HG03575 (cell line): ENCODE results near the gene SMAD3.
A peak's percentile ranks its signal among the peaks of the same experiment; 100 is the strongest.

Source experiments
- ATAC-seq: cut with Tn5 transposase; IDR thresholded peaks from one replicate; pipeline ENCODE4 v1.9.1; 2021; ENCODE audit not compliant: unreplicated experiment, insufficient number of reproducible peaks, low FRiP score; ENCODE audit errors: extremely low read depth

SMAD3 gene

GRCh38 chr15:67091071-67091979 is 25.9 kb downstream of the SMAD3 start:
- ATAC-seq, result no peak

GRCh38 chr15:67091980-67092677 is 26.7 kb downstream of the SMAD3 start:
- ATAC-seq, result no peak

- no peak for ATAC-seq
Observed at GRCh38 chr15:67092752-67093503, 27.5 kb downstream of the SMAD3 start.

- ATAC-seq, result no peak
Observed at GRCh38 chr15:67093504-67093862, 28.1 kb downstream of the SMAD3 start.

- no peak for ATAC-seq
Observed at GRCh38 chr15:67094001-67094826, 28.8 kb downstream of the SMAD3 start.

- no peak for ATAC-seq
Observed at GRCh38 chr15:67095912-67096311, 30.5 kb downstream of the SMAD3 start.

GRCh38 chr15:67096546-67097294 is 31.3 kb downstream of the SMAD3 start:
- no peak for ATAC-seq

GRCh38 chr15:67097424-67097823 is 32.0 kb downstream of the SMAD3 start:
- no peak for ATAC-seq

- no peak for ATAC-seq
Observed at GRCh38 chr15:67097930-67098740, 32.7 kb downstream of the SMAD3 start.

GRCh38 chr15:67098768-67099282 is 33.4 kb downstream of the SMAD3 start:
- no peak for ATAC-seq

GRCh38 chr15:67100124-67100791 is 34.9 kb downstream of the SMAD3 start:
- ATAC-seq, result no peak

GRCh38 chr15:67100801-67101581 is 35.6 kb downstream of the SMAD3 start:
- no peak for ATAC-seq

GRCh38 chr15:67101911-67102598 is 36.7 kb downstream of the SMAD3 start:
- ATAC-seq, result peak; percentile 51

- ATAC-seq, result no peak
Observed at GRCh38 chr15:67102599-67102929, 37.2 kb downstream of the SMAD3 start.

- no peak for ATAC-seq
Observed at GRCh38 chr15:67103021-67103420, 37.6 kb downstream of the SMAD3 start.

GRCh38 chr15:67103432-67103831 is 38.0 kb downstream of the SMAD3 start:
- ATAC-seq, result no peak
